GM12891 (cell line): Measurements from ENCODE around the gene AQP9.

Experiments
- PAX5 ChIP-seq: IDR thresholded peaks from 2 replicates; pipeline ENCODE4 v1.6.1; 2011; ENCODE audit warnings: low read length, moderate library complexity, mild to moderate bottlenecking; ENCODE audit not compliant: insufficient read depth, severe bottlenecking
- POLR2A ChIP-seq: IDR thresholded peaks from 2 replicates; pipeline ENCODE4 v1.6.1; 2011; ENCODE audit warnings: low read depth, low read length, control low read depth
- POLR2AphosphoS5 ChIP-seq: IDR thresholded peaks from 2 replicates; pipeline ENCODE4 v1.6.1; 2011; ENCODE audit warnings: low read depth, low read length, control low read depth
- SPI1 ChIP-seq: IDR thresholded peaks from 2 replicates; pipeline ENCODE4 v1.6.1; 2011; ENCODE audit warnings: low read depth, low read length, control low read depth

GRCh38 chr15:58119016-58119415, 19.2 kb upstream of the AQP9 start:
- TF ChIP-seq POLR2AphosphoS5, result no peak
- TF ChIP-seq POLR2A, result no peak
- TF ChIP-seq PAX5, result no peak
- no peak for TF ChIP-seq SPI1
